Spleen (tissue), 11 donors: ENCODE results near the gene RETREG2. TPM values are rescaled to one million over a fixed set of nuclear protein-coding genes. Genes with fewer than 3 reads are reported as not detected.

Experiments
- DNase-seq: peaks from one replicate; pipeline ENCODE4 v3.0.0-alpha.2; 2020
- H3K27ac ChIP-seq, 8 donors: fragments of 200-600 bp; sonication (generic) in 7 of 8; 1 replicate in 4 of 8; 2 replicates in 4 of 8; pipeline versions ENCODE4 v1.5.0 to v1.8.0; 2016 to 2021; ENCODE audit warnings: inconsistent platforms in 4 of 8, mild to moderate bottlenecking in 4 of 8, moderate library complexity in 1 of 8
- H3K27me3 ChIP-seq, 7 donors: fragments of 200-600 bp; sonication (generic) in 6 of 7; replicated peaks in 1 of 7; 1 replicate in 4 of 7; 2 replicates in 3 of 7; pipeline versions ENCODE4 v1.5.0 to v1.8.0; 2016 to 2021; ENCODE audit warnings: inconsistent platforms in 3 of 7, mild to moderate bottlenecking in 1 of 7
- H3K36me3 ChIP-seq, 6 donors: fragments of 200-600 bp; sonication (generic) in 5 of 6; 1 replicate in 4 of 6; 2 replicates in 2 of 6; pipeline versions ENCODE4 v1.5.0 to v1.8.0; 2016 to 2021; ENCODE audit warnings: inconsistent platforms in 2 of 6
- H3K4me1 ChIP-seq, 6 donors: fragments of 200-600 bp; sonication (generic) in 5 of 6; 1 replicate in 3 of 6; 2 replicates in 3 of 6; pipeline versions ENCODE4 v1.5.0 to v1.8.0; 2016 to 2021; ENCODE audit warnings: inconsistent platforms in 3 of 6
- H3K4me3 ChIP-seq, 8 donors: fragments of 200-600 bp; sonication (generic) in 7 of 8; 1 replicate in 4 of 8; 2 replicates in 4 of 8; pipeline versions ENCODE4 v1.5.0 to v1.8.0; 2016 to 2021; ENCODE audit warnings: inconsistent platforms in 4 of 8, mild to moderate bottlenecking in 4 of 8, moderate library complexity in 2 of 8
- H3K9me3 ChIP-seq, 8 donors: fragments of 200-600 bp; sonication (generic) in 7 of 8; 1 replicate in 4 of 8; 2 replicates in 4 of 8; pipeline versions ENCODE4 v1.5.0 to v1.8.0; 2016 to 2021; ENCODE audit warnings: inconsistent platforms in 4 of 8
- POLR2A ChIP-seq, 3 donors: fragments of 450-650 bp; IDR thresholded peaks; one replicate each; pipeline ENCODE4 v1.5.1; 2017; ENCODE audit warnings: antibody characterized with exemption in 3 of 3, mild to moderate bottlenecking in 1 of 3
- POLR2AphosphoS5 ChIP-seq, 3 donors: sonication (generic); formaldehyde crosslinking; IDR thresholded peaks; one replicate each; pipeline ENCODE4 v1.5.1; 2017; ENCODE audit warnings: antibody characterized with exemption in 3 of 3
- WGBS, 5 donors: extraction: QIAGEN DNeasy Blood & Tissue Kit in 3 of 5; methylation state at CpG; one replicate each; pipeline versions ENCODE4 v1.1.5 to v1.1.7; 2013 to 2018; 5-methylcytosine and 5-hydroxymethylcytosine counted together
- intact Hi-C: fragments of 100-400 bp; cut with DNase I; formaldehyde crosslinking; loops from one replicate; pipeline ENCODE4 v1.15.0; 2023; ENCODE audit warnings: low total_unique reads
- polyA plus RNA-seq, 3 donors: library from polyadenylated mRNA; stranded (reverse); fragments of 200-250 nt; gene quantifications; one replicate each; pipeline ENCODE4 v1.2.1, GENCODE V29; 2013
- total RNA-seq, 7 donors: library from RNA; depleted of rRNA in 3 of 7; stranded (reverse); fragments of >200 nt in 3 of 7; fragmentation: NEBNext Ultra II Directional in 4 of 7; extraction: Animal tissue kit (Norgen Biotek cat#: 25700) in 4 of 7; gene quantifications; one replicate each; pipeline versions ENCODE4 v1.1.0 to v1.2.1, GENCODE V29; 2016 to 2021
- TF ChIP-seq, protein P1 (sequence below), 11 experiments: fragments of 200-600 bp in 7 of 11; fragments of 450-650 bp in 4 of 11; sonication (generic) in 4 of 11; IDR thresholded peaks in 8 of 11; conservative IDR thresholded peaks in 3 of 11; 1 replicate in 7 of 11; 2 replicates in 4 of 11; pipeline versions ENCODE4 v1.4.0 to v1.8.0; 2016 to 2021; ENCODE audit warnings: antibody characterized with exemption in 11 of 11, inconsistent platforms in 4 of 11, mild to moderate bottlenecking in 1 of 11
- donor health status: healthy with polysubstance abuse.
- donor health status: DM: no; HTN: no; CAD: no; lungs with moderate emphysema.
- donor health status: DM: no; HTN: no; CAD: no.
- donor health status: Bipolar disorder and iron deficiency.
- donor health status: healthy.
- donor health status: DM: no; HTN: no; CAD: no.
- donor health status: DM: yes; HTN: yes; CAD: no.

RETREG2 gene
- total and polyA plus RNA-seq, 10 donors = 30.0 to 101 (median 71.4) TPM

DNA sequence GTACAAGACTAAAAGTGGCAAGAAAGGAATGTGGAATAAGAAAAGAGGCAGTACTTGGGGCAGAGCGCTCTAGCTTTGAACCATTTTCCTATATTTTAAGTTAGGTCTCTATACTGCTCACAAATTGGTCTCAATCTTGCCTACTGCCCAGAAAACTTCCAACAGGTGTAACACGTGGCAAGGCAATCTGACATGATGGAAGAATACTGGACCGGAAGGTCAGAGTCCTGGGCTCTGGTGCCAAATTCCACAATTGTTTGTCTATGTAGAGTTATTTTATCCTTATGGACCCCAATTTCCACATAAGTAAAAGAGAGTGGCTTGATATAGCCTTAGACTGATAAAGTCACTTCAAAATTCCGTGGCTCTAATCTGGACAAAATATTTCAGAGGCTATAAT lies 46.3 kb upstream of the RETREG2 start:
- DNase-seq = no peak
- intact Hi-C loops = no loop called here
- H3K27me3 ChIP-seq = no peaks in the 10 kb centered on the region
- H3K4me1 ChIP-seq = no peaks in the 10 kb centered on the region
- no peaks in the 10 kb centered on the region for H3K9me3 ChIP-seq
- H3K4me3 ChIP-seq = no peak overlapping the region
- 91 to 95% (median 92%) methylated on average over 4 of the region's 4 CpGs for WGBS, 5 donors
- no peak overlapping the region for H3K27ac ChIP-seq
- TF ChIP-seq POLR2AphosphoS5 (IDR thresholded peaks at IDR 0.05) = no peak
- no peak for TF ChIP-seq POLR2A (IDR thresholded peaks at IDR 0.05)
- TF ChIP-seq, protein P1, sequence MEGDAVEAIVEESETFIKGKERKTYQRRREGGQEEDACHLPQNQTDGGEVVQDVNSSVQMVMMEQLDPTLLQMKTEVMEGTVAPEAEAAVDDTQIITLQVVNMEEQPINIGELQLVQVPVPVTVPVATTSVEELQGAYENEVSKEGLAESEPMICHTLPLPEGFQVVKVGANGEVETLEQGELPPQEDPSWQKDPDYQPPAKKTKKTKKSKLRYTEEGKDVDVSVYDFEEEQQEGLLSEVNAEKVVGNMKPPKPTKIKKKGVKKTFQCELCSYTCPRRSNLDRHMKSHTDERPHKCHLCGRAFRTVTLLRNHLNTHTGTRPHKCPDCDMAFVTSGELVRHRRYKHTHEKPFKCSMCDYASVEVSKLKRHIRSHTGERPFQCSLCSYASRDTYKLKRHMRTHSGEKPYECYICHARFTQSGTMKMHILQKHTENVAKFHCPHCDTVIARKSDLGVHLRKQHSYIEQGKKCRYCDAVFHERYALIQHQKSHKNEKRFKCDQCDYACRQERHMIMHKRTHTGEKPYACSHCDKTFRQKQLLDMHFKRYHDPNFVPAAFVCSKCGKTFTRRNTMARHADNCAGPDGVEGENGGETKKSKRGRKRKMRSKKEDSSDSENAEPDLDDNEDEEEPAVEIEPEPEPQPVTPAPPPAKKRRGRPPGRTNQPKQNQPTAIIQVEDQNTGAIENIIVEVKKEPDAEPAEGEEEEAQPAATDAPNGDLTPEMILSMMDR (IDR thresholded peaks at IDR 0.05 in 8 of 11, conservative IDR thresholded peaks at IDR 0.05 in 3 of 11) = no peak
- peaks cover 0 to 30% (median 0%) of the 10 kb centered on the region in 6 donors for H3K36me3 ChIP-seq

DNA sequence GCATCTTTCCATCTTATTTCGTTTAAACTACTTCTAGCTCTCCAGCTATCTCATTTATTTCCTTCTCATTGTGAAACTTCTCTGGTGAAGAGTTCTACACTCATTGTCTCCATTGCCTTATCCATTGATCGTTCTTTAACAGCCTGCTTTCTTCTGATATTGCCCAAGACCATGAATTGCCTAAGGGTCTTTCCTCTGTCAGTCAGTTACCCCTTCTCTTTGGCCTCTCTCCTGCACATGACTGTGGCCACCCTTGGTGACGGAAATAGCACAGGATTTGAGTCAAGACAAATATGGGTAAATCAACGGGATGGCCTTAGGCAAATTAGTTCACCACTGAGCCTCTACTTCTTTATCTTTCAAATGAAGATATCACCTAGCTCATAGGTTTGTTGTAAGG lies 44.1 kb upstream of the RETREG2 start:
- no peak for TF ChIP-seq POLR2A (IDR thresholded peaks at IDR 0.05)
- no peak for TF ChIP-seq POLR2AphosphoS5 (IDR thresholded peaks at IDR 0.05)
- TF ChIP-seq, protein P1 (IDR thresholded peaks at IDR 0.05 in 8 of 11, conservative IDR thresholded peaks at IDR 0.05 in 3 of 11) = no peak
- Histone ChIP-seq H3K27ac (no peak overlapping the region), H3K36me3 (peaks cover 0 to 43% (median 2%) of the 10 kb centered on the region in 6 donors), H3K4me1 (no peaks in the 10 kb centered on the region), H3K27me3 (no peaks in the 10 kb centered on the region), H3K9me3 (no peaks in the 10 kb centered on the region), H3K4me3 (no peak overlapping the region)
- 60 to 88% (median 71%) methylated on average over 4 of the region's 4 CpGs for WGBS, 5 donors
- DNase-seq = no peak
- intact Hi-C loops = no loop called here

DNA sequence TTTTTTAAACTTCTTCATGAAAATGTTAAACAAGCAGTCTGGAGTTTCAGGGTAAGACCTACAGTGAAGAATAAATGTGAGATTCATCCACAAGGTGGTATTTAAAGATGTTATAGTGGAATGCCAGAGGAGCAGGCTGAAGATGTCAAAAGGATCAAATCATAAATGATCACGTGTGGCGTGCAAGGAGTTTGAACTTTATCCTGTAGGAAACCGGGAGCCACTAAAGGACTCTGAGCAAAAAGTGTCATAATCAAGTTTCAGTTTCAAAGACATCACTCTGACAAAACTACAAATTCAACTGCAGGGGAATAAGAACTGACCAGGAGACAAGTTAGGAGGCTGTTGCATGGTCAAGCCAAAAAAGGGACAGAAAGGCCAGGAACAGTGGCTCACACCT lies 37.4 kb upstream of the RETREG2 start:
- TF ChIP-seq POLR2AphosphoS5 (IDR thresholded peaks at IDR 0.05) (no peak), POLR2A (IDR thresholded peaks at IDR 0.05) (no peak)
- TF ChIP-seq, protein P1 (IDR thresholded peaks at IDR 0.05 in 8 of 11, conservative IDR thresholded peaks at IDR 0.05 in 3 of 11) = no peak
- 88 to 98% (median 94%) methylated on average over 3 of the region's 3 CpGs for WGBS, 5 donors
- Histone ChIP-seq H3K9me3 (no peaks in the 10 kb centered on the region), H3K27me3 (no peaks in the 10 kb centered on the region), H3K4me3 (no peak overlapping the region), H3K4me1 (no peaks in the 10 kb centered on the region), H3K36me3 (peaks cover 0 to 89% (median 65%) of the 10 kb centered on the region in 6 donors), H3K27ac (no peak overlapping the region)
- no peak for DNase-seq
- intact Hi-C loops = no loop called here

DNA sequence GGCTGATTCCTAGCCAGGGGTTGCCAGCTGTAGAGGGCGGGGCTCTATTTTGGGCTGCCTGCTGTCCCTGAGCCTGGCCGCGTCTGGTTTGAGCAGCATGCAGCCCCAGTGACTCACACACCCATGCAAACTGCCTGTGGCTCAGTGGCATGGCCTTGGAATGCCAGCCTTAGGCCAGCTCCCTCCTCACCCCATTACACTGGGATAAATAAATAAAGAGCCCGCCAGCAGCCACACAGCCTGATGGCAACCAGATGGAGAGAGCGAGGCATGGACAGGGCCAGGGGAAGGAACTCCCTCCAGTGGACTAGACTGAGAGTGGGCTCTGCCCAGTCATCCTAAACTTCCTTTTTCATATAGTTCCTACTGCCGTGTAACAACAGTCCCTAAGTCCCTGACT lies 35.7 kb upstream of the RETREG2 start:
- Histone ChIP-seq H3K9me3 (no peaks in the 10 kb centered on the region), H3K4me1 (no peaks in the 10 kb centered on the region), H3K4me3 (no peak overlapping the region), H3K36me3 (peaks cover 0 to 98% (median 81%) of the 10 kb centered on the region in 6 donors), H3K27me3 (no peaks in the 10 kb centered on the region), H3K27ac (no peak overlapping the region)
- intact Hi-C loops = no loop called here
- WGBS, 5 donors = 84 to 91% (median 87%) methylated on average over 4 to 6 of the region's 6 CpGs
- TF ChIP-seq POLR2AphosphoS5 (IDR thresholded peaks at IDR 0.05) = no peak
- TF ChIP-seq, protein P1 (IDR thresholded peaks at IDR 0.05 in 8 of 11, conservative IDR thresholded peaks at IDR 0.05 in 3 of 11) = no peak
- DNase-seq = no peak
